ENCODE data around the gene ADAM12. TPM values are rescaled to one million over a fixed set of nuclear protein-coding genes. Genes with fewer than 3 reads are reported as not detected.

Gene ADAM12
- total and polyA plus RNA-seq, 2 of the 13 experiments (the other 11 are each of a cell fraction or from before 2014, with no cell fraction given) = not detected

GRCh38 chr10:126420567-126421300 lies 32.5 kb upstream of the ADAM12 start:
- Histone ChIP-seq H3K4me3 (replicated peaks in 1 of 3; ENCODE audit: insufficient read depth in 1 of 3, low read depth in 2 of 3, low read length in 3 of 3) (no peak overlapping the region), H3K27me3 (ENCODE audit: control insufficient read depth in 1 of 2, insufficient read depth in 2 of 2, low read length in 2 of 2) (peaks cover 1 to 25% of the 10 kb centered on the region in 2 experiments; a peak in 2 of 5 replicates), H3K27ac (ENCODE audit: extremely low read length, insufficient read depth, low read length) (no peak overlapping the region), H3K36me3 (replicated peaks in 1 of 2; ENCODE audit: control insufficient read depth in 1 of 2, insufficient read depth in 2 of 2, low read length in 2 of 2) (no peaks in the 10 kb centered on the region), H3K9me3 (ENCODE audit: low read length) (peaks cover 9% of the 10 kb centered on the region), H4K20me1 (ENCODE audit: insufficient read depth, low read length) (no peaks in the 10 kb centered on the region), H2AFZ (ENCODE audit: low read length) (no peak overlapping the region), H3K4me2 (ENCODE audit: low read depth, low read length) (no peak overlapping the region), H3K9ac (ENCODE audit: insufficient read depth, low read depth, low read length) (no peak overlapping the region), H3K4me1 (ENCODE audit: insufficient read depth, low read length) (no peaks in the 10 kb centered on the region), H3K79me2 (ENCODE audit: insufficient read depth, low read length) (no peaks in the 10 kb centered on the region)
- no peak for TF ChIP-seq FOSL2 (CRISPR knock-in tag; IDR thresholded peaks at IDR 0.05)
- no peak for TF ChIP-seq MED8 (CRISPR knock-in tag; IDR thresholded peaks at IDR 0.05; ENCODE audit: insufficient replicate concordance)
- no peak for TF ChIP-seq ARID3A (IDR thresholded peaks at IDR 0.05; ENCODE audit: low read depth, low read length)
- no peak for TF ChIP-seq ZNF746 (CRISPR knock-in tag; IDR thresholded peaks at IDR 0.05)
- no peak for TF ChIP-seq TFE3 (CRISPR knock-in tag; IDR thresholded peaks at IDR 0.05)
- TF ChIP-seq BRD4 (CRISPR knock-in tag; IDR thresholded peaks at IDR 0.05) = no peak
- TF ChIP-seq ZNF432 (CRISPR knock-in tag; IDR thresholded peaks at IDR 0.05; ENCODE audit: borderline replicate concordance) = no peak
- no peak for TF ChIP-seq ZFP91 (CRISPR knock-in tag; IDR thresholded peaks at IDR 0.05; ENCODE audit: borderline replicate concordance)
- TF ChIP-seq MAX (IDR thresholded peaks at IDR 0.05) = no peak
- TF ChIP-seq SP1 (IDR thresholded peaks at IDR 0.05) = no peak
- no peak for TF ChIP-seq SP1 (CRISPR knock-in tag; IDR thresholded peaks at IDR 0.05)
- no peak for TF ChIP-seq ZNF629 (CRISPR knock-in tag; conservative IDR thresholded peaks at IDR 0.05)
- no peak for TF ChIP-seq RXRA (CRISPR knock-in tag; IDR thresholded peaks at IDR 0.05)
- TF ChIP-seq SRSF4 (IDR thresholded peaks at IDR 0.05; ENCODE audit: low read depth, low read length, poor library complexity, severe bottlenecking) = no peak
- TF ChIP-seq ZNF83 (CRISPR knock-in tag; IDR thresholded peaks at IDR 0.05; ENCODE audit: borderline replicate concordance) = no peak
- no peak for TF ChIP-seq ZNF205 (CRISPR knock-in tag; IDR thresholded peaks at IDR 0.05)
- no peak for TF ChIP-seq FOXA1 (IDR thresholded peaks at IDR 0.05)
- no peak for TF ChIP-seq FOXA1 (CRISPR knock-in tag; IDR thresholded peaks at IDR 0.05)
- TF ChIP-seq CBX5 (CRISPR knock-in tag; IDR thresholded peaks at IDR 0.05; ENCODE audit: borderline replicate concordance) = no peak
- ChIA-PET CTCF (ENCODE audit: low intra/inter-chr PET ratio, low total read pairs) (no interaction called here), POLR2A (no interaction called here)
- FAIRE-seq (no peak), ATAC-seq (no peak), DNase-seq (ENCODE audit: low spot score) (no peak)
- in situ Hi-C loops (cut with HindIII; ENCODE audit: extremely low pct_ligation_motif_present, low pct_unique_long_range_greater_than_20kb) = no loop called here
- no TSS peak for BruUV-seq (replicated peaks)
- intact Hi-C loops (cut with micrococcal nuclease; ENCODE audit: unreplicated experiment) = no loop called here
- WGBS (ENCODE audit: low lambda C conversion rate) = 60% methylated on average over 12 of the region's 12 CpGs
